ENCODE measurements around the gene CENPP.
"Not testable (repeated sequence)": the region's sequence is repeated elsewhere in the genome, so short reads cannot be mapped to it uniquely, and the experiment has no call there.

The CENPP gene

GRCh38 chr9:92384375-92384774 is 58.6 kb downstream of the CENPP start:
- no peak for DNase-seq

- DNase-seq = no peak
Measured at GRCh38 chr9:92385001-92385400, 59.2 kb downstream of the CENPP start.

GRCh38 chr9:92385477-92385876 is 59.7 kb downstream of the CENPP start:
- DNase-seq = no peak

DNA sequence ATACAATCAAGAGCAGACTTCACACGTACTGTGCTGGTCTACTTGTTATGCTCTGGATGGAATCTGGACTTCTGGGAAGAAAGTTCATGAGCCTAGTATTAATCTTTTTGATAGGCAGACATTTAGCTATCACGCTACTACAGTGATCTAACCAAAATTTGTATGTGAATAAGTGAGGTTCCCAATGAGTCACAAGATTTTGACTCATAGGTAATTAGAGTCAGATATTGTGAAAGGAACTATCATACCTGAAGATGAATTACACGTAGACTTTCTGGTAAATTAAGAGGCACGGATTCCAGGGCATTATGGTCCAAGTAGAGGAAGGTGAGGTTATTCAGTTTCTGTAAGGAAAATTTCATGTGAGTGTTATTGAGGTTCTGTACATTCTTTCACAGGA is 60.2 kb downstream of the CENPP start:
- DNase-seq = no peak

- no peak for DNase-seq
Measured at GRCh38 chr9:92392690-92393089, 66.9 kb downstream of the CENPP start.

DNA sequence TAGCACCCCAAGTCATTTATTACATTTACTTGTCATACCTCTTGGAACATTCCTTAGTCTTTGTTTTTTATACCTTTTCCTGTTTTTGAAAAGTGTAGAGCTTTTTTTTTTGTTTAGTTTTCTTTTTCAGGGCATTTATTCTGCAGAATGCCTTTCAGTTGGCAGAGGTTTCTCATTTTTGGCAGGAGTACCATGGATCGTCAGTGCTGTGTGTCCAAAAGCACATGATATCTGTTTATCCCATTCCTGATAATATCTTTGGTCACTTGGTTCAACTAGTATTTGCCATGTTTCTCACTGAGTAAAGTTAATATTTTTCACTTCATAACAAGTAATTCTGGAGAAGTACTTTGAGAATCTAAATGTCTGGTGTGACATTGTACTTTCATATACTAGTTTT is 67.9 kb downstream of the CENPP start:
- no peak for DNase-seq

DNA sequence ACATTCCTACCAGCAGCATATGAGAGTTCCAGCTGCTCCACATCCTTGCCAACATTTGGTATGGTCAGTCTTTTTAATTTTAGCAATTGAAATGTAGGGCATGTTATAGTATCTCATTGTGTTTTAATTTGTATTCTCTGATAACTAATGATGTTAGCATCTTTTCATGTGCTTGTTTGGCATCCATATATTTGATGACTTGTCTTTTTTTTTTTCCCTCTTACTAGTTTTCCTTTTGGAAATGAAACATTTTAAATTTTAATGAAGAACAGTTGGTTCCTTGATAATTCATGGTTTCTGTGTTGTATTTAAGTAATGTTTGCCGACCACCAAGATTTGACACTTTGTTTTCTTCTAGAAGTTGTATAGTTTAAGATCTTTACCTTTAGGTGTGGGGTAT is 69.9 kb downstream of the CENPP start:
- DNase-seq = no peak

DNA sequence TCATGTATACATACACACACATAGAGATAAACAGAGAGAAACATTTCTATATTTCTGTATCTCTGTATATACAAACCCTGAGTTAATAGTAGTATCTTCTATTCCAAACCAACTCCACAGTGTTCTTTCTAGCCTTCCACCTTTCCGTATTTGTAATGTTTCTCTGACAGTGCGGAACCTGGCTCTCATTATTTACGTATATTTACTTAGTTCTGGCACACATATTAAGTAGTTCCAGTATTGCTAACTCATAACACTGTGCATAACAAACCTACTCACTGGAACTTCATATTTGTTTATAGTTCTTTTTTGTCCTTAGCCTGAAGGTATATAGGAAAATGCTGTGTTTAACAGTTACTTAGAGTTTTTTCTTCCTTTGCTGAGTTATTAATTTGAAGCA is 72.1 kb downstream of the CENPP start:
- DNase-seq = no peak

- DNase-seq = no peak
Measured at GRCh38 chr9:92402360-92402759, 76.6 kb downstream of the CENPP start.

DNA sequence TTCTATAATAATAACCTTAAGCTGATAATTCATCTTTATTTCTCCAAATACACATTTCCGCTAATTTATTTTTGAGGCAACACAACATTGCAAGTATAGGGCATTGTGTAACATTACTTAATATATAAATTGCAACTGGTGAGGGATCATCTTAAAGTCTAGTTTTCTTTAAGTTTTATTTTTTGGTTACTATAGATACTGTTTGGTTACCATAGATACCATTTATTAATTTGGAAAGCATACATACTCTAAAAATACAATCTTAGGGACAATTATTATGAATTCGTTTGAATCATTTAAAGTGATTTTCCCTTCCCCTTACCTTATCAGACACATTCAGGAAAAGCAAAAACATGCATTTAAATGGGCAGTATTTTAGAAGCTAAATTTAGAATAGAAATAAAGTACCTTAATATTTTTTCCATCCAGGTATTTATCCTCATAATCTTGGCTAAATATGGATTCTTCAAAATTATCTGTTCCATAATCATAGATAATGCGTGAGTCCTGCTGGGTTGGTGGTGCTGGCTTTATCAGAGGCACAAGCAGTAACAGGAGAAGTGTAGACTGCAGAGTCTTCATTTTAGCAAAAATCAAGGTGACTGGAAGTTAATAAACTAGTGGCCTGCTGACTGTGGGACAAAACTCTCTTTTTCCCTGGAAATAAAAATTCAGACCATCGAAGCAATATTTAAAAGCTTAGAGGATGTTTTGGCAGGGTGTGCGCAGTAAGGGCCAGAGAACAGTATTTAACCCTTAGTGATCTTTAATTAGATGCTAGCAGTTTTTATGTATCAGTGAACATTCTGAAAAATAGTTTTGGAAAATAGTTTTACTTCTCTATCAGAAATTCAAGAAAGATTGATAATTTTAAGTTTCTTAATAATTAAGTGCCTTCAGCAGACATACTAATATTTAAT is 77.3 kb downstream of the CENPP start:
- no peak for DNase-seq

GRCh38 chr9:92404042-92404836 is 78.5 kb downstream of the CENPP start, which contains the start of gene OGN:
OGN (minus strand) TSS chr9:92404578; CDS start chr9:92403407, 1,171 bp downstream.
- no peak for DNase-seq

- DNase-seq = no peak
Measured at GRCh38 chr9:92405818-92406217, 80.1 kb downstream of the CENPP start.

DNA sequence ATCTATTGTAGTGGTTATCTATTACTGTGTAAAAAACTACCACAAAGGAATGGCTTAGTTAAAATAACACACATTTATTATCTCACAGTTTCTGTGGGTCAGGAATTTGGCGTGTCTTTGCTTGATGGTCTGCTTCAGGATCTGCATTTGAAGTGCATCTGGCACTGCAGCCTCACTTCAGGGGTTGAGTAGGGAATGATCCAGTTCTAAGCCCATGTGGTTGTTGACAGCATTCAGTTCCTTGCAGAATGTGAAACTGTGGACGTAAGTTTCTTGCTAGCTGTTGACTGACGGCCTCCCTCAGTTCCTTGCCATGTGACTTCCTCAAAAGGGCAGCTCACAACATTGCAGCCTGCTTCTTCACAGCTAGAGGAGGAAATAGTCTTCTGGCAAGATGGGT is 80.7 kb downstream of the CENPP start:
- no peak for DNase-seq

DNA sequence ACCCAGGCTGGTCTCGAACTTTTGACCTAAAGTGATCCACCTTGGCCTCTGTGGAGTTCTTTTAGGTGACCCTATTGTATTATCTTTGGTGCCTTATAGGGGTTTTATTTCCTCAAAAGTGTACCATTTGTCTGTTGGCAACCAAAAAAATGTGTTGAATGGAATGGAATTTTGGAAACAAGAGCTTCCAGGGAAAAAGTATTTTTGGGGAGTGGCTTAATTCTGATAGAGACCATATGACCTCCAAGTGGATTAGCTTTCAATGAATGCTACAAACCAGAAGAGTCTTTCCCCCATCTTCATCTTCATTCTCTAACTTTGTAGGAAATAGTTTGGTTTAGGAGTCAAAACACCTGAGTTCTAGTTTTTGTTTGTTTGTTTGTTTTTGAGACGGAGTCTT is 82.1 kb downstream of the CENPP start:
- DNase-seq = no peak

- DNase-seq = no peak
Measured at GRCh38 chr9:92408747-92409478, 83.2 kb downstream of the CENPP start.

GRCh38 chr9:92411157-92411556 is 85.4 kb downstream of the CENPP start:
- not testable (repeated sequence) for DNase-seq

DNA sequence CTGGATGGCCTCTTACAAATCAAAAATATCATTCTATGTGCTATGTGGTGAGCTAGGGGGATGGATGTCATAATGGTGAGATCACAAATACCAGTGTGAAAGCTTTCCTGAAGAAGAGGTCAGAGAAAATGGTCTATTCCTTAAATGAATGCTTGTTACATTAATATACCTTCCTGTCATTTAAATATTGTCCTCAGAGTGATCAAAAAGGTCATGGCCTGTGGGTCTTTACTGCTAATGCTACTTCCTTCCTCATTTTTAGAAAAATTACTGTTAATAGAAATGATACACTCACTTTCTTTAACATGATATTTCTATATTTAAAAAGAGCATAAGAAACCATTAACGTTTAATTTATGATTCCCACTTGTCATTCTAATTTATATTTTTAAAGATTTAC is 88.8 kb downstream of the CENPP start:
- DNase-seq = no peak

GRCh38 chr9:92422611-92423338 is 97.0 kb downstream of the CENPP start:
- no peak for DNase-seq

DNA sequence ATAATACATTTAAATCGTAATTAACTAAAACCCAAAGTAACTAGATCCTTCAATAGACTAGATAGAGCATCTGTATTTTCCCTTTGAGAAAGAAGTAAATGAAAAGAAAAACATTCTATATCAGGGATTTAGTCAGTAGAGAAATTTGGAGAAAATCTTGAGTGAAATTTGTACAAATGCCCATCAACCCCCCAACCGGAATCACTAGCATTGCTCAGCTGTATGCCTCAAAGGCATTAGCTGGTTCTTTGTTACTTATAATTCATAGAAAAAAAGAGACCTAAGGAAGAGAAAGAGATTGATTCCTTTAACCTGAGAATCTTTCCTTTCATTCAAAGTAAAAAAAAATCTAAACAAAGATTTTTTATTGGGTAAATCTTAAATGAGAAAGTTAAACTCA is 97.9 kb downstream of the CENPP start:
- no peak for DNase-seq

GRCh38 chr9:92424340-92424739 is 98.6 kb downstream of the CENPP start, which contains the start of gene OMD:
OMD (minus strand) TSS chr9:92424471; CDS start chr9:92417558, 6,913 bp downstream.
- DNase-seq = no peak

DNA sequence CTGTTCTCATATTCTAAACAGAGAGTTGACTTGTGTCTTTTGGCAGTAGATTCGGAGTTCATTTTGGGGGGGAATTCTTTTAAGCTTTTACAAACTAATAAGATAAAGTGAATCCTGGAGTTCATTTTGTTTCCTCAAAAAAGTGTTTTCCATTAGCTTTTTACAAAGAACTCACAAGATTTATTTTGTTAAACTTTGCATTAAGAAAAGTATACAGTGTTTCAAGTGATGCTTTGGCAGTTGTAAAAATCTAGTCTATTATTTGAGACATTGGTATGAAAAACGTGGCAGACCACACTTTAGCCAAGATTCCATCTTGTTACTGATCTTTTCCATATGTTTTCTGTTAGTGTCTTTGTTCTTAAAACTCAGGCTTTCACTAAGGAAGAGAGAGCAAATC is 99.7 kb downstream of the CENPP start:
- no peak for DNase-seq

DNA sequence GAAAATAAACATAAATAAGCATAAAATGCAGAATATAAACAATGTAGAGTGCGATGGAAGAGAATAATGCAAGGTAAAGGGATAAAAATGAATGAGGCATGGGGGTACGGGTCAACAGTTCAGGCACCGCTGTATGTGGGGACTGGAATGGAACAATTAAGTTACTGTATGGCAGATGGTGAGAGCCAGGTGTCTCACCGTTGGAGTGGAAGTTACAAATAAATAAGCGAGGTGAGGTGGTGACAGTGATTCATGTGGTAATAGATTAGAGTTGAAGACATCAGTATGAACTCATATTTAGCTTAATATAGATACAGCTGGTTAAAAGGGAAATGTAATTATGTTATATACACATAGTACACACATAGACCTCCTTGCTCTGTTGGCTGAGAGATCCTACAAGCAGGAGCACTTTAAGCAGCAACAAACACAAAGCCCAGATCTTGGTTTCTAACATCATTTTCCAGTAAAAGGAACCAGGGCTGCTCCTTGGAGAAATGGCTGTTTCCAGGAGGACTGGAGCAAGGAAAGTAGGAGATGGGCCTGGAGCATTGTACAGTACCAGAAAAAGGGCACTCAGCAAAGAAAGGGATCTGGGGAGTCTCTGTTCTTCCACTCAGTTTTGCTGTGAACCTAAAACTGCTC is 100.9 kb downstream of the CENPP start:
- no peak for DNase-seq

Data from T-helper 9 cell (primary cell).